Endothelial cell of umbilical vein (primary cell): Measurements from ENCODE around the gene GJB3.

Source experiments
- CTCF ChIP-seq, 2 donors: IDR thresholded peaks; 1 replicate in 1 of 2; 2 replicates in 1 of 2; pipeline ENCODE4 v1.5.1; 2011; ENCODE audit warnings: low read length in 2 of 2, mild to moderate bottlenecking in 2 of 2, moderate library complexity in 2 of 2, control low read depth in 1 of 2, inconsistent platforms in 1 of 2, low read depth in 1 of 2; ENCODE audit not compliant: insufficient read depth in 1 of 2; ENCODE audit errors: extremely low read depth in 1 of 2
- EZH2 ChIP-seq: IDR thresholded peaks from 2 replicates; pipeline ENCODE4 v1.6.1; 2012; ENCODE audit warnings: borderline replicate concordance, low read depth, mild to moderate bottlenecking, moderate library complexity, low read length, inconsistent platforms; ENCODE audit not compliant: severe bottlenecking
- POLR2A ChIP-seq: IDR thresholded peaks from 2 replicates; pipeline ENCODE4 v1.6.1; 2012; ENCODE audit warnings: low read depth, mild to moderate bottlenecking, control low read depth, low read length
- TF ChIP-seq, protein P1 (sequence below): IDR thresholded peaks from 2 replicates; pipeline ENCODE4 v1.6.1; 2011; ENCODE audit not compliant: insufficient read depth, insufficient read length

- TF ChIP-seq POLR2A (no peak), CTCF (IDR thresholded peaks at IDR 0.05; ENCODE audit: extremely low read depth in 1 of 2, insufficient read depth in 1 of 2, low read depth in 1 of 2, low read length in 2 of 2) (no peak), EZH2 (no peak)
- TF ChIP-seq, protein P1, sequence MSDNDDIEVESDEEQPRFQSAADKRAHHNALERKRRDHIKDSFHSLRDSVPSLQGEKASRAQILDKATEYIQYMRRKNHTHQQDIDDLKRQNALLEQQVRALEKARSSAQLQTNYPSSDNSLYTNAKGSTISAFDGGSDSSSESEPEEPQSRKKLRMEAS, result no peak
These were observed 41.4 kb upstream of the GJB3 start for GRCh38 chr1:34739613-34740012.
